DOHH2 (cell line): ENCODE results near the gene USO1.

Experiments
- H3F3A ChIP-seq: fragments of 200-600 bp; sonication (generic), shearing (Covaris generic); 2 replicates; pipeline ENCODE4 v1.6.0; 2016; ENCODE audit warnings: antibody characterized with exemption, mild to moderate bottlenecking; ENCODE audit not compliant: control insufficient read depth, insufficient read depth
- H3K27ac ChIP-seq: fragments of 200-600 bp; sonication (generic); 2 replicates; pipeline ENCODE4 v1.5.1; 2014; ENCODE audit warnings: low read depth, mild to moderate bottlenecking, low read length, moderate library complexity
- H3K27me3 ChIP-seq: fragments of 200-600 bp; sonication (generic); 2 replicates; pipeline ENCODE4 v1.6.1; 2014; ENCODE audit warnings: mild to moderate bottlenecking, low read length, mixed read lengths; ENCODE audit not compliant: control insufficient read depth
- H3K36me3 ChIP-seq: fragments of 200-600 bp; sonication (generic); 2 replicates; pipeline ENCODE4 v1.6.1; 2014; ENCODE audit warnings: mild to moderate bottlenecking, low read length, moderate library complexity, mixed read lengths; ENCODE audit not compliant: control insufficient read depth
- H3K4me1 ChIP-seq: fragments of 200-600 bp; sonication (generic); 2 replicates; pipeline ENCODE4 v1.6.1; 2014; ENCODE audit warnings: mild to moderate bottlenecking, low read length, mixed read lengths; ENCODE audit not compliant: control insufficient read depth
- H3K4me2 ChIP-seq: fragments of 200-600 bp; sonication (generic); 2 replicates; pipeline ENCODE4 v1.6.0; 2014; ENCODE audit warnings: mild to moderate bottlenecking, low read length, moderate library complexity
- H3K4me3 ChIP-seq: fragments of 200-600 bp; sonication (generic); 2 replicates; pipeline ENCODE4 v1.5.1; 2014; ENCODE audit warnings: mild to moderate bottlenecking, low read length, mixed read lengths
- H3K79me2 ChIP-seq: fragments of 200-600 bp; sonication (generic); 2 replicates; pipeline ENCODE4 v1.6.1; 2014; ENCODE audit warnings: mild to moderate bottlenecking, low read length, mixed read lengths; ENCODE audit not compliant: control insufficient read depth
- H3K9me2 ChIP-seq: fragments of 200-600 bp; sonication (generic); replicated peaks from 2 replicates; pipeline ENCODE4 v1.6.1; 2014; ENCODE audit warnings: mild to moderate bottlenecking, low read length, mixed read lengths; ENCODE audit not compliant: control insufficient read depth
- H3K9me3 ChIP-seq: fragments of 200-600 bp; sonication (generic); 2 replicates; pipeline ENCODE4 v1.6.1; 2014; ENCODE audit warnings: antibody characterized with exemption, low read length, mixed read lengths; ENCODE audit not compliant: control insufficient read depth, insufficient read depth
- H4K20me1 ChIP-seq: fragments of 200-600 bp; sonication (generic); 2 replicates; pipeline ENCODE4 v1.6.0; 2014; ENCODE audit warnings: low read depth, mild to moderate bottlenecking, antibody characterized with exemption, low read length, moderate library complexity; ENCODE audit not compliant: control insufficient read depth, insufficient read depth
- CTCF ChIP-seq: fragments of 200-600 bp; sonication (generic); IDR thresholded peaks from one replicate; pipeline ENCODE4 v1.5.1; 2014; ENCODE audit warnings: antibody characterized with exemption, mild to moderate bottlenecking, low read depth, low read length; ENCODE audit not compliant: poor library complexity, severe bottlenecking
- EZH2phosphoT487 ChIP-seq: fragments of 200-600 bp; sonication (generic); IDR thresholded peaks from 2 replicates; pipeline ENCODE4 v1.6.1; 2017; ENCODE audit warnings: borderline replicate concordance, mild to moderate bottlenecking, antibody characterized with exemption, low read length, moderate library complexity, mixed read lengths

Gene USO1

GRCh38 chr4:75678965-75679364 is 45.4 kb upstream of the USO1 start:
- Histone ChIP-seq H3K4me2 (no peak overlapping the region), H3K36me3 (no peaks in the 10 kb centered on the region), H3K79me2 (no peaks in the 10 kb centered on the region), H3K9me3 (no peaks in the 10 kb centered on the region), H3F3A (0 out of 2 replicates have a peak, but pooled peaks cover 3% of the 10 kb centered on the region), H3K4me3 (no peak overlapping the region), H4K20me1 (no peaks in the 10 kb centered on the region), H3K9me2 (no peaks in the 10 kb centered on the region), H3K27me3 (no peaks in the 10 kb centered on the region), H3K27ac (no peak overlapping the region), H3K4me1 (peaks cover 5% of the 10 kb centered on the region)
- TF ChIP-seq EZH2phosphoT487 (no peak), CTCF (no peak)

- no peaks in the 10 kb centered on the region for H4K20me1 ChIP-seq
- H3K9me3 ChIP-seq: no peaks in the 10 kb centered on the region
- H3F3A ChIP-seq: no peaks in the 10 kb centered on the region
- no peaks in the 10 kb centered on the region for H3K27me3 ChIP-seq
- TF ChIP-seq EZH2phosphoT487 (no peak), CTCF (no peak)
- H3K79me2 ChIP-seq: no peaks in the 10 kb centered on the region
- no peaks in the 10 kb centered on the region for H3K9me2 ChIP-seq
- H3K27ac ChIP-seq: no peak overlapping the region
- H3K36me3 ChIP-seq: no peaks in the 10 kb centered on the region
- no peak overlapping the region for H3K4me2 ChIP-seq
- no peaks in the 10 kb centered on the region for H3K4me1 ChIP-seq
- no peak overlapping the region for H3K4me3 ChIP-seq
These were observed 44.4 kb upstream of the USO1 start for GRCh38 chr4:75679876-75680575.

GRCh38 chr4:75683482-75684155 is 40.8 kb upstream of the USO1 start:
- Histone ChIP-seq H3K9me2 (no peaks in the 10 kb centered on the region), H3K27me3 (no peaks in the 10 kb centered on the region), H3K4me1 (no peaks in the 10 kb centered on the region), H4K20me1 (no peaks in the 10 kb centered on the region), H3K4me3 (no peak overlapping the region), H3F3A (no peaks in the 10 kb centered on the region), H3K36me3 (no peaks in the 10 kb centered on the region), H3K9me3 (no peaks in the 10 kb centered on the region), H3K27ac (no peak overlapping the region), H3K79me2 (no peaks in the 10 kb centered on the region), H3K4me2 (no peak overlapping the region)
- TF ChIP-seq CTCF (no peak), EZH2phosphoT487 (no peak)
